Measurements from ENCODE around the gene GET4. TPM values are rescaled to one million over a fixed set of nuclear protein-coding genes. Genes with fewer than 3 reads are reported as not detected.

The GET4 gene
- total RNA-seq, 4 donors from 2014 or later, result 29.7 to 93.3 (median 56.8) TPM

DNA sequence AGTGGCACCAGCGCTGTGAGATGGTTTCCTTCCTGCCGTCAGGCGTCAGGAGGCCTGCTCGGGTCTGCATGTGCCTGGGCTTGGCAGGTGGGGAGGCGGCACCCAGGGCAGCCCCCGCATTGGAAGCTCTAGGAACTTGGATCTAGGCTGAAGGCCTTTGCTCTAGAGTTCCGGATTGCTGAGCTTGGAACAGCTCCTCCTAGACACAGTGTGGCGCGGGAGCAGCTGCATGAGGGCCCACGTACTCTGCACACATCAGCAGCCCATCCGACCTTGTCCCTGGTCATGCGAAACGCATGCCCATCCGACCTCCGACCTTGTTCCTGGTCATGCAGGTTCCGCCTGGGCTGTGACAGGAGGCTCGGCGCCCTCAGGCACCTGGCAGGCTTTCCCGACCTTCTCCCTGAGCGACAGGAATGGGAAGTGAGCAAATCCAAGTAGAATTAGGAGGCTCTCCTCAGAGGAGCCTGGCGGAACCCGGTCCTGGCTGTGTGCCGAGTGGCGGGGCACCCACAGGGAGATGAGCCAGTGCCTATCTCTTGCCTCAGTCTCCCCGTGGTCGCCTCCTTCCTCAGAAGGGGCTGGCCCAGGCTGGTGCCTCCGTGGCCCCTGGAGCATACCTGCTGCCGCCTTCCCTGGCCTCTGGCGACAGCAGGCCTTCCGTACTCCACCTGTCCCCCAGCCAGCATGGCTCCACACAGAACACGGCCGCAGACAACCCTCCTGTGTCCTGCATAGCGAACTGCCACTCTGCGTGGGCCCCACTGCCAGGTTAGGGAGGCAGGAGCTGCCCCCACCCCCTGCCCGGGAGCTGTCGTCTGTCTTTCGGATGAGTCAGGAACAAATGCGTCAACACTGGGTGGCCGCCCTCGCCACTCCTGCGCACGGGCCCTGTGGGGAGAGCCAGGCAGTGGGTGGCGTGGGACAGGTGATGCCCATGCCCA is 12.0 kb downstream of the GET4 start:
- Histone ChIP-seq H3K27ac (no peak overlapping the region), H3K36me3 (peaks cover 0 to 60% (median 0%) of the 10 kb centered on the region in 3 donors), H3K4me3 (no peak overlapping the region), H3K27me3 (no peaks in the 10 kb centered on the region), H3K4me1 (no peaks in the 10 kb centered on the region), H3K9me3 (no peaks in the 10 kb centered on the region)
- TF ChIP-seq, protein P1, sequence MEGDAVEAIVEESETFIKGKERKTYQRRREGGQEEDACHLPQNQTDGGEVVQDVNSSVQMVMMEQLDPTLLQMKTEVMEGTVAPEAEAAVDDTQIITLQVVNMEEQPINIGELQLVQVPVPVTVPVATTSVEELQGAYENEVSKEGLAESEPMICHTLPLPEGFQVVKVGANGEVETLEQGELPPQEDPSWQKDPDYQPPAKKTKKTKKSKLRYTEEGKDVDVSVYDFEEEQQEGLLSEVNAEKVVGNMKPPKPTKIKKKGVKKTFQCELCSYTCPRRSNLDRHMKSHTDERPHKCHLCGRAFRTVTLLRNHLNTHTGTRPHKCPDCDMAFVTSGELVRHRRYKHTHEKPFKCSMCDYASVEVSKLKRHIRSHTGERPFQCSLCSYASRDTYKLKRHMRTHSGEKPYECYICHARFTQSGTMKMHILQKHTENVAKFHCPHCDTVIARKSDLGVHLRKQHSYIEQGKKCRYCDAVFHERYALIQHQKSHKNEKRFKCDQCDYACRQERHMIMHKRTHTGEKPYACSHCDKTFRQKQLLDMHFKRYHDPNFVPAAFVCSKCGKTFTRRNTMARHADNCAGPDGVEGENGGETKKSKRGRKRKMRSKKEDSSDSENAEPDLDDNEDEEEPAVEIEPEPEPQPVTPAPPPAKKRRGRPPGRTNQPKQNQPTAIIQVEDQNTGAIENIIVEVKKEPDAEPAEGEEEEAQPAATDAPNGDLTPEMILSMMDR (IDR thresholded peaks at IDR 0.05), result no peak
- no peak for TF ChIP-seq POLR2A (IDR thresholded peaks at IDR 0.05)
- no peak for DNase-seq

DNA sequence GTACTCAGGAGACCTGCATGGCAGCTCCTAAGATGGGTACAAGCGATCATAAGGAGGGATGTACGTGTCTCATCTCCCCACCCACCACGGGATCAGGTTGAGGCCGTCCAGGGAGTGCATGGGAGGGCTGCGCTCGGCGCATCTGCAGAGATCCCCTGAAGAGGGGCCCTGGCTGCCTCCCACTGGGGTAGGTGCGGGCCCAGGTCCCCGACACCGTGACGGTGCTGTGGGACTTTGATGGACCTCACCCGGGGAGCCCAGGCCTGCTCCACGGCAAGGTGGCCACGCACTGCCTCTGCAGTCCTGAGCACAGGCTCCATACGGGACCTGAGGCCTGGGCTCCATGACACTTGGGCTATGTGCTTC is 12.7 kb downstream of the GET4 start:
- Histone ChIP-seq H3K36me3 (peaks cover 0 to 67% (median 0%) of the 10 kb centered on the region in 3 donors), H3K27me3 (no peaks in the 10 kb centered on the region), H3K4me1 (no peaks in the 10 kb centered on the region), H3K4me3 (no peak overlapping the region), H3K9me3 (no peaks in the 10 kb centered on the region), H3K27ac (no peak overlapping the region)
- TF ChIP-seq POLR2A (IDR thresholded peaks at IDR 0.05), result no peak
- TF ChIP-seq, protein P1 (IDR thresholded peaks at IDR 0.05), result no peak
- no peak for DNase-seq

DNA sequence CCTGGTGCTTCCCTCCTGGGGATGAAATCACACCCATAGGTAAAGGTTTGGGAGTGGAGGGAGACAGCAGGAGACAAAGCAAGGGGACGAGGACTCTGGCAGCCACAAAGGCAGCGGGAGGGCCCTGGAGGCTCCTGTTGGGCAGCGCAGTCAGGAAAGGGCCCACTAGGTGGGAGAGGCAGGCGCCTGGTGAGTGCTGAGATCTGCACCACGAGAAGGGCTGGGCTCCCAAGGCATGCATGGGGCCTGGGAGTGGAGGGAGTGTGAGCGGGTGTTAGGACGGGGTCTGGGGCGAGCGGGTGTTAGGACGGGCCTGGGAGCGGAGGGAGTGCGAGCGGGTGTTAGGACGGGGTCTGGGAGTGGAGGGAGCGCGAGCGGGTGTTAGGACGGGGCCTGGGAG is 13.0 kb downstream of the GET4 start:
- no peaks in the 10 kb centered on the region for H3K4me1 ChIP-seq
- H3K4me3 ChIP-seq, result no peak overlapping the region
- peaks cover 0 to 71% (median 0%) of the 10 kb centered on the region in 3 donors for H3K36me3 ChIP-seq

DNA sequence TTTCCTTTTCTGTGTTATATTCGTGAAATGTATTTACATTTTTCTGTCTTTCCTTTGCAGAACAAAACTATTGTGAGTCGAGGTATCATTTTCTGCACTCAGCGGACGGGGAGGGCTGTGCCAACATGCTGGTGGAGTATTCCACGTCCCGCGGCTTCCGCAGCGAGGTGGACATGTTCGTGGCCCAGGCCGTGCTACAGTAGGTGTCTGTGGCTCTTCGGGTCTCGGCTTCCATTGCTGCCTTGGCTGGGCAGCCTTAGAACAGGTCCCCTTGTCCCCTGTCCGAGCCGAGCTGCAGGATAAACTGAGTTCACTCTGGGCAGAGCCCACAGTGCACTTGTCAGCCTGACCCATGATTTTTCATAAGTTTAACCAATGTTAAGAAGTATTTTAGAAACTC is 14.5 kb downstream of the GET4 start:
- no peak for DNase-seq
- no peak for TF ChIP-seq POLR2A (IDR thresholded peaks at IDR 0.05)
- TF ChIP-seq, protein P1 (IDR thresholded peaks at IDR 0.05), result no peak
- H3K27me3 ChIP-seq, result no peaks in the 10 kb centered on the region
- H3K9me3 ChIP-seq, result no peaks in the 10 kb centered on the region
- H3K4me1 ChIP-seq, result no peaks in the 10 kb centered on the region
- peaks cover 0 to 84% (median 0%) of the 10 kb centered on the region in 3 donors for H3K36me3 ChIP-seq
- no peak overlapping the region for H3K4me3 ChIP-seq
- no peak overlapping the region for H3K27ac ChIP-seq

More for the DNA sequence above, 13.0 kb downstream of the GET4 start:
- H3K27ac ChIP-seq, result no peak overlapping the region
- H3K9me3 ChIP-seq, result no peaks in the 10 kb centered on the region
- DNase-seq, result no peak
- H3K27me3 ChIP-seq, result no peaks in the 10 kb centered on the region
- TF ChIP-seq POLR2A (IDR thresholded peaks at IDR 0.05), result no peak
- TF ChIP-seq, protein P1 (IDR thresholded peaks at IDR 0.05), result no peak

DNA sequence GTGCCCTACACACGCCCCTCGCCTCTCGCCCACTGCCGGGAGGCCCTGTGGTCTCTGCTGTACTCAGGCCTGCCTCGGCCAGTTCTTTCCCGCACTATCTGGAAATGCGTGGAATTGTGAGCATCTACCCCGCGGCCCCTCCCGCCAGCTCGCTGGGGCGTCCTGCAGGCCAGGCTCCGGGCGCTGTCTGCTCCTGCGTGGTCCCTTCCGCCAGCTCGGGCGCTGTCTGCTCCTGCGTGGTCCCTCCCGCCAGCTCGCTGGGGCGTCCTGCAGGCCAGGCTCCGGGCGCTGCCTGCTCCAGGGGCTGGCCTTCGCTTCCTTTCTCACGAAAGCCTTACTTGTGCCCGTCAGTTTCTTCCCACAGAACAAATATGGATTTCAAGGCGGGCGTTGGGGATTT is 14.9 kb downstream of the GET4 start:
- Histone ChIP-seq H3K4me1 (no peaks in the 10 kb centered on the region), H3K9me3 (no peaks in the 10 kb centered on the region), H3K4me3 (no peak overlapping the region), H3K27ac (no peak overlapping the region), H3K27me3 (no peaks in the 10 kb centered on the region), H3K36me3 (peaks cover 0 to 84% (median 0%) of the 10 kb centered on the region in 3 donors)
- TF ChIP-seq, protein P1 (IDR thresholded peaks at IDR 0.05), result no peak
- TF ChIP-seq POLR2A (IDR thresholded peaks at IDR 0.05), result no peak
- no peak for DNase-seq
